HG02623 (cell line): ENCODE data around the gene RCC2.

Experiments used
- ATAC-seq: cut with Tn5 transposase; IDR thresholded peaks from one replicate; pipeline ENCODE4 v1.9.1; 2021; ENCODE audit warnings: moderate library complexity; ENCODE audit not compliant: unreplicated experiment

The RCC2 gene

DNA sequence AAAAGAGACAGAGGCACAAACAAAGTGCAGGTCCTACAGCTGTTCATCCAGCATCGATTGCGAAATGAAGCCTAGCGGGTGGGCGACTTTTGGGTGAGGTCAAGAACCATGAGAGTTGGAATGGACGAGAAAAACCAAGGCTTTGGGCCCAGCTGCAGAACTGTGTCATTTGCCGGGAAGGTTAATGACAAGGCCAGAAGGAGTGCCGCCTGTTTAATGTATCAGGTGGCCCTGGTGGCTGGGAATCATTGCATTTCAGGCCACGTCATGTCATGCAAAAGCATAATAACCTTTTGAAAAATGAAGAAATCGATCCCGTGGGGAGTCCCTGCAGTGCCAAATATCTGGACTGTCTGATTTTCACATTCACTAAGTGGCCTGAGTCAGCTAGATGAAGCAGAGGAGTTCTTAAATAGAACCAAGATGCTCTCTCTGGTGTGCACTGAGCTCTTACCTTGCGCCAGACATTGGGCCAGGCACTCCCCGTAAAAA is 8.1 kb upstream of the RCC2 start:
- ATAC-seq: no peak

DNA sequence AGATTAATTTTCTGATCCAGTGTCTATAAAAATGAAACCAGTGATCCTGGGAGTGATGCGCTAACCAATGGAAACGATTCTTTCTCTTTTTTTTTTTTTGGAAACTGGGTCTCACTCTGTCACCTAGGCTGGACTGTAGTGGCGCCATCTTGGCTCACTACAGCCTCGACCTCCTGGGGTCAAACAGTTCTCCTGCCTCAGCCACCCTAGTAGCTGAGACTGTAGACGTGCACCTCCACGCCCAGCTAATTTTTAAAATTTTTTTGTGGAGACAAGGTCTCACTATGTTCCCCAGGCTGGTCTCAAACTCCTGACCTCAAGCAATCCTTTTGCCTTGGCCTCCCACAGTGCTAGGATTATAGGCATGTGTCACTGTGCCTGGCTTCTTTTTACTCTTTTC is 3.4 kb upstream of the RCC2 start:
- no peak for ATAC-seq

DNA sequence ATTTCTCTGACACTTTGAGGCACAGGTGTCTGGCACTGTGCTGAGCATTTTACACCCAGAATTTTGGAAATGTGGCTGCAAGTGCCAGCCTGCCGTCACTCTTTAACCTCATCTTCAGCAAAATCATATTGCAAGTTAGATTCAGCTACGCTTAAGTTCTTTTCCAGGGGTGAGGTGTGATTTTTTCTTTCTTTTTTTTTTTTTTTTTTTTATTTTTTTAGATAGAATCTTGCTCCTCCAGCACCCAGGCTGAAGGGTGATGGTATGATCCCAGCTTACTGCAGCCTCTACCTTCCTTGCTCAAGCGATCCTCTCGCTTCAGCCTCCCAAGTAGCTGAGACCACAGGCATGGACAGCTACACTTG is 2.5 kb upstream of the RCC2 start:
- ATAC-seq: no peak

DNA sequence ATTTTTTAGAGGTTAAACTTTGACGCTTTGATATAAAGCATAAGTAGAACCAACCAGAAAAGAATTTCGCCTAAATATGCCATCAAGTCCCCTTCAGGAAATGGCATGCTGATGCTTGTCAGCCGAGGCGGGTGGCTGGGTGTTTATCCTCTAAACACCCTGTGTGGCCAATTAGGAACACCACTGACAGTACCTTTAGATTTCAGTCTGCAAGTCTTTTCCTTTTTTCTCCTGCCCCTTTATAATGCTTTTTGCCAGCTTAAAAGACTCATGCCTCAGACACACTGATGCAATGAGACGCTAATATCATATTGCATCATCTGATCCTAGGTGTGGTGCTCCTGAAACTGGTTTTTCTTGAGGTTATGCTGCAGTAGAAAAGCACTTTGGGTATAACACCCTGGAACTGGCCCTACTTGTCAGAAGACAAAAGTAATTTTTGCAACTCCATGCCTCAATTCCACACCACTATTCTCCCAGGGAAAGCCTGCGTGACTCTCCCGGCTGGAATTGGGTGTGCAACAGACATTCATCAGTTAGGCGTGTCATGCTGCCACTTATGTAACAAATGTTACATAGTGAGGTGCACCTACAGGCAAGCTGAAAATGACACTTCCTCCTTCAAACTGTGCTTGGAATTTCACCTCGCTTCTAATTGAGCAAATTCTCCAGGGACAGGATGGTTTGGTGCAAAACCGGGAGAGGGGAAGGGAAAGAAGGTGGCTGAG is 2.0 kb upstream of the RCC2 start:
- ATAC-seq: no peak

DNA sequence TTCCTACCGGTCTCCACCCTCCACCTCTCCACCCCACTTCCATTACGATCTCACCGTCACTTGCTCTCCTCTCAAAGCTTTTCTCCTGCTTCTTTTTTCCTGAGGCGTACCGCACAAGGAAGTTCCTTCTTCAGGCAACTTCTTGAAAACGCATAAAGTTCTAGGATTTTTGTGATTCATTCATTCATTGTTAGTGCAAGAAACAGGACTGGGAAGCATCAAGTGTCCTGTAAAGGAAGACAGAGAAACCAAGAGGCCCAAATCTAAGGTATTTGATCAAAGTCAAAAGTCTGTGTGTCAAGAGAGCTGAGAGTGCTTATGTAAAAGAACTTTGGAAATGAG is 1.3 kb upstream of the RCC2 start:
- no peak for ATAC-seq

DNA sequence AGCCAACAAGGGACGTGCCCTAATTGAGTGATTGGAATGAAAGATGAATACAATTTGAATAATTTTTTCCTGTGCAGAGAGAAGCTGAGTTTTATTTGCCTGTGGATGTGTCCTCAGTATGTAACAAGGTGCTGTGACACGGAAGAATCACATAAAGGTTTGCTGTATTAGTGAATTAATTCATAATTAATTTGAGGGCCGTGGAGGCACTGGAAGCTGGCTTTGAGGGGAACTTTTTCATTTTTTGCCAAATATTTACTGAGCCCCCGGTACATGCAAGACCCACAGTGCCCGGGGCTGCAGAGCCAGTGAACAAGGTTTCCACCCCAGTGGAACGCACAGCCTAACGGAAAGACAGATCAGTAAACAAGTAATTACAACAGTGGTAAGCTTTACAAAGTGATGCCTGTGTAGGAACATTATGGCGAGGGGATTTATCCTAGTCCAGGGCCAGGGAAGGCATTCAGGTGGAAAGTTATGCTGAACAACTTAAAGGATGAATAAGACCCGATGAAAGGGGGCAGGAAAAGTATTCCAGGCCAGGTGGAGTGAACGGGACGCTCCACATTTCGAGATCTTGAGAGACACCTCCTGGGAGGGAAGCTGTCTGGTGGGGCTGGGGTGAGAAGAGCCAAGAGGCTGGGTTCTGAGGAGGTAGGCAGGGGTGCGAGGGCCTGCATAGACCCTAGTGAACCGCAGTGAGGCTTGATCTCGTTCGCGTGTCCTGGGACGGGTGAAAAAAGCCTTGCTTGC is 773 bp upstream of the RCC2 start:
- no peak for ATAC-seq

DNA sequence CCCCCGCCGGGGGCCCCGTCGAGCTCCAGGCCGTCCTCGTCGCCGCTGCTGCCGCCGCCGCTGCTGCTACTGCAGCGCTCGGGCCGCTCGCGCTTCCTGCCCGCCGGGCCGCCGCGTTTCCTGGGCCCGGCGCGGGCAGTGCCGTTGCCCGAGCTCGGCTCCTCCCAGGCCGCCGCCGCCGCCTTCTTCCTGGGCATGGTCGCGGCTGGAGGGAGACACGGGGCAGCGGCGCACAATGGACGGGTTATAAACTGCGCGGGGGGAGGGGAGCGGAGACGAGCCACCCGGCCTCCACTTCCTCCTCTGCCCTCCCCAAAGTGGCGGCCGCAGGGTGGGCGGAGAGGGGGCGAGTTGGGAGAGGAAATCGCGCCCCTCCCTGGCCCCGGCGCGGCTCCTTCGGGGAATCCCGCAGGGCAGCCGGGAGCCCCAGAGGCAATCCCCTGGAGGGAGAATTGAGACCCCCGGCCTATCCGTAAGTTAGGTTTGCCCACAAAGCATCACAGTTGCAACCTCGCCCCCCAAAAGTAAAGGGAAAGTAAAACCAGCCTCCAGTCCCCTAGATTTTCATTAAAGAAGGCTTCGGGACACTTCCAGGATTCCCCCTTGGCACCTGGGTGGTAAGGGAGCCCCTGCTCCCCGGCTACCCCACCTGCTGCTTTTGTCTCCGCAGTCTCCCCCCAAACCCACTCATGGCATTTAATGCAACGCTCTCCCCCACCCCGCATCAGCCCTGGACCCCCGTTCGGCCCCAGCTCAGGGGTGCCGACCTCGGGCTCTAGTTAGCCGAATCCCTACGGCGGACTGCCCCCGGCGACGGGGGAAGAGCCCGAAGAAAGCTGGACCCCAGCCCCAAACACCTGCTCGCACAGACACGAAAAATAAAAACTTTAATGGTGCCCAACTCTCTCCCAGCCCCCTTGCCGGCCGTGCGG is 893 bp downstream of the RCC2 start:
- peak; percentile 35 for ATAC-seq

DNA sequence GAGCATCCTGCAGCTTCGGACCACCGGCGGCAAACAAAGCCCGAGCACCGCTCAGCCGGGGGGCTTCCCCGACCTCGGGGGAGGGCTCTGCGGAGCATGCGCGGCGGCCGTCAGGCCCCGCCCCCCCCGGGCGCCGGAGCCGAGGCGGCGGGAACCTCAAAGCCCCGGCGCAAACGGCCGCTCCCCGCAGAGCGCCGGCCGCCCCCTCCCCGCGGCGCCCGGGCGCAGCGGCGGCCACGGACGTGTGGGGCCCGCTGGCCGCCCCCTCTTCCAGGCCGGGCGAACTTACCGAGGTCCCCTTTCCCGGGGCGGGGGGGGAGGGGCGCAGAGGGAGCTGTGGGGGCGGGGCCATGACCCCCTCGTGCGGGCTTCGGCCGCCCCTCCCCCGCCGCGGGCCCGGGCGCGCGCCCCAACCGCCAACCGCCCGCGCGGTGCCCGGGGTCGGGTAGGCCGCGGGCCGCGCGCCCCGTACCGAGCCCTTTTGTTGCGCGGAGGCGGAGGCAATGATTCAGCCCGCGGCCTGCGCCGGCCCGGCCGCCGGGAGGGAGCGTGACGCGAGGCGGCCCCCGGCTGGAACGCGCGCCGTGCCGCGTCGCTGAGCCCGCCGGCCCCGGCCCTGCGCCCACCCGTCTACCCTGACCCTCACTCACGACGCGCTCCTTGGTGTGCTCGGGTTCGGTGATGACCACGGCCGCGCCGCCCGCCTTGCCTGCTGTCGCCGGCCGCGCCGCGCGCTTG is 1.7 kb downstream of the RCC2 start:
- peak; percentile 27 for ATAC-seq

DNA sequence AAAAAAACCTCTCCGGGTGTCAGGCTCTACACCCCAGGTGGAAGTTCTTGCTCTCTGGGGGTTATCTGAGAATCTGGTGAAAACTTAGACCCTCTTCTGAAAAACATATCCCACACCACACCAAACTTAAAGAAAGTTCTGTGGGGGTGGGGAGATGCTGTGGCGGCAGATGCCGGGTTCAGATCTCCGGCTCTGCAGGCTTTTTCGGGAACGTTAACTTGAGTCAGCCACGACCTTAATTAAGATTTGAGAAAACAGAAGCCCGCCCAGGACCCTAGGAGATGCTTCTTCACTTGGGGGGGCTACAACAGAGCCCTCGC is 2.3 kb downstream of the RCC2 start:
- no peak for ATAC-seq

DNA sequence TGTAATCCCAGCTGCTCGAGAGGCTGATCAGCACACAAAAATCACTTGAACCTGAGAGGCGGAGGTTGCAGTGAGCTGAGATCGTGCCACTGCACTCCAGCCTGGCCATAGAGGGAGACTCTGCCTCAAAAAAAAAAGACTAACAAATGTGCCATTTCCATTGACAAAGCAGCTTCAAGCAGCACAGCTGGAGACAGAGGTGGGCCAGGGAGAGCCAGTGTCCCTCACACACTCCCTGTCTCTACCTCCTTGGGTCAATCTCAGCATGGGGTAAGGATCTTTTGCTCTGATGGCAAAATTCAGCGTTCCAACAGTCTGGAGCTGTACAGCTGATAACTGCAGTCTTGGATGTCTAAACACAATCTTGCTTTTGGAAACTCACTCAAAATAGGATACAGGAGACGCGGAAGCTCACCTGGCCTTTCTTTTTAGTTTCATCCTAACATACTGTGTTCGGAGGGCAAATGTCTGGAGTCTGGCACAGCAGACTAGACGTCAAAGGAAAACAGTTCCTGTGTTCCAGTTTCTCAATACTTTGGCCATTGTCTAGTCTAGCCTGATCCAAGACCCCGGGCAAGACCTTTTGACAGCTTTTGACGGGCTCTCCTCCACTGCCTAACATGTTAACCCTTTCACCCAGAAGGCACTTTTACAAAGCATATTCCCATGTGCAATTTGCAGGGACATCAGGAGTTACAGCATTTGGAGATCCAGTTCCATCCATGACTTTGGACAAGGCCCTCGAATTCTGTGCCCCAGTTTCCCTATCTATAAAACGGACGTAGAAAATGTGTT is 2.9 kb downstream of the RCC2 start:
- no peak for ATAC-seq

DNA sequence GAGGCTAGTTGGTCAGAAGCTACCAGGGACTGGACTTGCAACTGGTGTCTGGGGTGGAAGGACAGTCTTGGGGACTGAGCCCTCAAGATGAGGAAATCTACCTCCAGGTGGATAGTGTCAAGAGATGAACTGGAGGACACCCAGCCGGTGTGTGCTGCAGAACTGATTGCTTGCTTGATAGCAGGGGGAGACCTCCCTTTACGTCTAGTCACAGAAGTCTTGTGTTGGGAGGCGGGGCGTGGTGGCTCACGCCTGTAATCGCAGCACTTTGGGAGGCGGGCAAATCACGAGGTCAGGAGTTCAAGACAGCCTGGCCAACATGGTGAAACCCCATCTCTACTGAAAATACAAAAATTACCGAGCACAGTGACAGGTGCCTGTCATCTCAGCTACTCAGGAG is 4.9 kb downstream of the RCC2 start:
- no peak for ATAC-seq

DNA sequence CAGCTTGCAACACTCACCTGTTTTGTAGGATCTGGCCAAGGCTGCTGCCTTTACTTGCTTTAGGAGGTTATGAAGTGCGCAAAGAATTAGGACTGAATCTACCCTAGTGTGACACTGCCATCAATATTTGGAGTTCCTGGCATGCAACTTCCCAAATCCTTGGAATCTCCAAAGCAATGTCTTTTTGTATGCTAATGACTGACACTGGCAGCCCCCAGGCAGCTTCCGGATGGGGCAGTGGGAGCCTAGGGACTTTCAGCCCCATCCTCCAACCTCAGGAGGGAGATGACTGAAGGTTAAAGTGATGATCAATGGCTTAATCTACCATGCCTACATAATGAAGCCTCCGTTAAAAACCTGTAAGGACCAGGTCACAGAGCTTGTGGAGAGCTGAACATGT is 5.5 kb downstream of the RCC2 start:
- no peak for ATAC-seq

DNA sequence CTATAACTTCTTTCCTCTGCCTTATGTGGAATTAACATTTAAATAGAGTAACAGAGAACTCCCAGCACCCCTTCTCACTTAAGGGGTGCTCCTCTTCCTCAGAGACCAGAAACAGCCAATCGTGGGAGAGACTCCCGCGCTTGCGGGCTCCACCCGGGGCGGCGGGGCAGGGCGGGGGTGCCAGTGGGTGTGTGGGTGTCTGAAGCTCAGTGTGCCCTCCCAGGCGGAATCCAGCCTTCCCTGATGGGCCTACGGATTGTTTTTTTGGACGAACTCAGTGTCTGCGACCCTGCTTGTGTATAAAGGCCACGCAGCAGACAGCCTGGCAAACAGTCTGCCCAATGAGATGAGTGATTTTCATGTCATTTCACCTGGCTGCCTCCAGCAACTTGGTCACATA is 6.2 kb downstream of the RCC2 start:
- ATAC-seq: no peak

DNA sequence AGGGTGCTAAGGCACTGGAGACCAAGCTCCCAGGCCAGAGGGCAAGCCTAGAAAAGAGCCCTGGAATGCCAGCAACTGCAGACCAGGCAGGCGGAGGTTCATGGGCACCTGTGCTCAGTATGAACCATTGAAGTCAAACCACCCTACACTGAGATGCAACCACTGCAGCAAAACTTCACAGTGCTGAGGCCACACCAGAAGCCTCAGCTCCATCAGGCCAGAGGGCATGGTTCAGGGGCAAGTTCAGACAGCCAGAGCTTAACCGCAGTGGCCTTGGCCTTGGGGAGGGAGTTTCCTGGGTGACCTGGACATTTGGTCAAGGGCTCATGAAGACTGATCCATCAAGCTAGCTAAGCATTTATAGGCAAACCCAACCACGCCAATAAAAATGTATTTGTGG is 7.1 kb downstream of the RCC2 start:
- ATAC-seq: no peak

DNA sequence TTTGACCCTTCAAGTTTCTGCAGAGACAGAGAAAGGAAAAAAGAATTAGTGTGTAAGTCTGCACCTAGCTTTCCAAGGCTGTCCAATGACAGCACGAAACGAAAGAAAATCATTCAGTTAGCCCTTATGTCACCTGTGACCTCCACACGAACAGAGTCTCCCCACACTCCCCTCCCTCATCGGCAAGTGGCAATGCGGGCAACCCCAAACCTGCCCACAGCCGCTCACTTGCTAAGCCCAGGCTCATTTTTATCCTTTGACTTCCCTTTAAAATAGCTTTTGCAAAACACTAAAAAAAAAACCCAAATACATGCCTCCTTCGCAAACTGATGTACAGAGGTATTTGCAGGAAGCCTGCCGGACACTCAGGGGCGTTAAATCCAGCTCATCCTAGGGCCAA is 10.3 kb downstream of the RCC2 start:
- ATAC-seq: no peak

DNA sequence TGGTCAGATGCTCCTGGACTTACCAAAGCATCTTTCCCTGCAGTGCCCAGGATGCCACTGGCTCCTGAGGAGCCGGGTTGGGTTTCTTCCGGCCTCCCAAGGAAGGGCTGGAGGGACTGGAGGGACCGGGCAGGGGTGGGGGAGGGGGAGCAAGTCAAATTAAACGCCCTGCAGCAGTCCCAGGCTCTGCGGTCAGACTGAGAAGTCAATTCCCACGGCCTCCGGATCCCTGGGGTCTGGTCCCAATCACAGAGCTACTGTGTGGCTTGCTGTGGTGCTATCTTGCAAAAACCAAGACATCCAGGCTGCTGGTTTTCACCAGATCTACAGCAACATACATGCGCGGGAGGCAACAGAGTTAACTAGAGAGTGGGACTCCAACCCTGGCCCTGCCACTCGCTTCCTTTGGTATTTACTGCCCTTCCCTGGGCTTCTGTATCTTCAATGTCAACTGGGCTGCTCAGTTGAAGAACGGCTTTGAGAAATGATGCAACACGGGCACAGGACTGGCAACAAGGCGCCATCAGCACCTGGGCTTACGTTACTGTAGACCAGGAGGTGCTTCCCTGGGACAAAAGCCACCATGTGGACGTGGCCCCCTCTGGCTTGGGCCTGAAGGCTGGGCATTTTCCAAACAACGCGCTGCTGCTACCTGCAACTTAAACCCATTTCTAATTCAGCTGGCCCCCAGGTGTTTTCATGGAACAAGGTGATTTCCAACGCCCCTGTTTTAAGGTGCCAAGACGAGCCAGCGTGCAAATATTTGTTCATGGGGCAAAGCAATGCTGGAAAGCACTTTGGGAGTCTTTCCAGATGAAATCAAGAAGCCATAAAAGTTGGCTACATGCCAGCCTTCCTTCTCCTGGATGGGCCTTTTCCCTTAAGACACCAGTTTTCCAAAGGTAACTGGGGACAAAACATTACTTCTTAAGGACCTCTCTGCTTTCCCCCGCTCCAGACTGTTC is 11.5 kb downstream of the RCC2 start:
- no peak for ATAC-seq

DNA sequence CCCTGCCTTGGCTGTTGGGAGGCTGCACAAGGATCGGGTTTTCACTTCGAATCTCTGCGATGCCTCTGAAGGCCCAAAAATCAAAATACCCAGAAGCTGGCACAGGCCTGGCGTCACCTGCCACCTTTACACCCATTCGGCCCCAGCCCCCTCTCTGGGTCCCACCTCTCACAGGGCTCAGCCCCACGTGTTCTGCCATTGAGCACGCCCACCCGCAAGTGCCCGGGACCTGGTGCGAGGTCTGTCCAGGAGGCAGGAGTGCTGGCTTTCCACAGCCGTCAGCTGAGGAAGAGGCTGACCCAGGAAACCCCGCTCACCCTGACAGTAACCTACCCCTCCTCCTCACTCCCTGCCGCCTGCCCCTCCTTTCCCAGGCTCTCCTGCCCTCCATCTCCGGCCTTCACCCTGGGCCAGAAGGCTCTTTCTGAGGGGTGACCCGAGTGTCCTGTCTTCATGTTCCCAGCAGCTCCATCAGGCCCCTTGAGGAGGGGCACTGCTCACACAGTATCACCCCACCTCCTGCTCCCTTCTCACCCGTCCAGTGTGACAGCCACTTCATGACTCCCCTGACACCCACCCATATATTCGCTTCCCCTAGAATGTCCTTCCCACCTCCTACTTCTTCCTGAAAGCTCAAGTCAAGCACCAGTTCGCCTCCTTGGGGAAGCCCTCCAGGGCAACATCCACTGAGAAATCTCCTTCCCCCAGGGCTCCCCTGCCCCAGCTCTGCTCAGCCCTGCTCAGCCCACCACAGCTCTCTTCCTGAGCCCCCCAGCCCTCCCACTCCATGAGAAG is 13.5 kb downstream of the RCC2 start:
- ATAC-seq: no peak

DNA sequence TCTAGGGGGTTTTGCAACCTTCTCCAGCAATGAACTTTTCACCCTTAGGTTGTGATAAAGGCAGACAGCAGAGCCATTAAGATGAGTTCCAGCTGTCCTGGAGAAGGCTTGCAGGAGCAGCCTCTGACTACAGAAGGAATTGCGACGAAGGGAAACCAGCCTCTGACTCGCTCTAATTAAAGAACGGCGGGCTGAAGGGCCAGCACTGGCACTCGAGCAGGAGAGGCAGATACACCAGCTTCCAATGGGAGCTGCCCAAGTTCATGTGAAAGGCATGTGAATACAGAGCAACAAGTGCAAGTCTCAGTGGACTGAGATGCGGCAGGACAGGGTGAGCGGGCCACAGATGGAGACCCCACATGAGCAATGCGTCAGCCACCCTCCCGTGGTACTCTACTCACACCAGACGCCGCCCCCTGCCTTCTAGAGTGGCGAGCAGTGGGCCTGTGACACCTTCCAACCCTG is 15.7 kb downstream of the RCC2 start:
- no peak for ATAC-seq
